SK-N-SH treated with all-trans-retinoic acid at 6 μM for 48 hours (cell line): ENCODE measurements around the gene STARD9.

Source experiments
- ATAC-seq: fragments of 200-7000 bp; cut with Tn5 transposase; 3 replicates; pipeline ENCODE4 v1.9.1; 2020; ENCODE audit warnings: mild to moderate bottlenecking, moderate library complexity
- ARNTL ChIP-seq: fragments of 450-650 bp; formaldehyde crosslinking; IDR thresholded peaks from 2 replicates; pipeline ENCODE4 v1.5.0; 2020; ENCODE audit warnings: low read depth, mild to moderate bottlenecking, moderate library complexity, borderline replicate concordance
- BACH2 ChIP-seq: fragments of 250-450 bp; sonication (Bioruptor Pico); IDR thresholded peaks from 2 replicates; pipeline ENCODE4 v1.9.0; 2021; ENCODE audit warnings: mild to moderate bottlenecking, borderline replicate concordance
- CREB5 ChIP-seq: fragments of 250-450 bp; sonication (Bioruptor Pico); IDR thresholded peaks from 2 replicates; pipeline ENCODE4 v1.5.1; 2020; ENCODE audit warnings: low read depth, mild to moderate bottlenecking, moderate library complexity
- CSDC2 ChIP-seq: fragments of 250-450 bp; sonication (Bioruptor Pico); IDR thresholded peaks from 2 replicates; pipeline ENCODE4 v1.5.0; 2020; ENCODE audit warnings: mild to moderate bottlenecking, moderate library complexity
- ESRRG ChIP-seq: fragments of 250-450 bp; sonication (Bioruptor Pico); IDR thresholded peaks from 2 replicates; pipeline ENCODE4 v1.6.1; 2021; ENCODE audit warnings: mild to moderate bottlenecking
- GLIS3 ChIP-seq: fragments of 250-450 bp; sonication (Bioruptor Pico); IDR thresholded peaks from 2 replicates; pipeline ENCODE4 v1.5.0; 2020; ENCODE audit warnings: mild to moderate bottlenecking, moderate library complexity
- ISL1 ChIP-seq: fragments of 250-450 bp; sonication (Bioruptor Pico); IDR thresholded peaks from 2 replicates; pipeline ENCODE4 v2.1.2; 2022; ENCODE audit warnings: mild to moderate bottlenecking, moderate library complexity
- OSR1 ChIP-seq: fragments of 250-450 bp; sonication (Bioruptor Pico); IDR thresholded peaks from 2 replicates; pipeline ENCODE4 v1.8.0; 2022; ENCODE audit warnings: moderate library complexity, mild to moderate bottlenecking, inconsistent platforms
- RARB ChIP-seq: fragments of 250-450 bp; sonication (Bioruptor Pico); IDR thresholded peaks from 2 replicates; pipeline ENCODE4 v1.8.0; 2021; ENCODE audit warnings: mild to moderate bottlenecking, moderate library complexity
- SNAI2 ChIP-seq: fragments of 250-450 bp; sonication (Bioruptor Pico); IDR thresholded peaks from 2 replicates; pipeline ENCODE4 v1.5.0; 2020; ENCODE audit warnings: mild to moderate bottlenecking, moderate library complexity
- TCF4 ChIP-seq: fragments of 250-450 bp; sonication (Bioruptor Pico); IDR thresholded peaks from 2 replicates; pipeline ENCODE4 v1.8.0; 2021; ENCODE audit warnings: mild to moderate bottlenecking, moderate library complexity, borderline replicate concordance
- TSHZ2 ChIP-seq: fragments of 250-450 bp; sonication (Bioruptor Pico); IDR thresholded peaks from 2 replicates; pipeline ENCODE4 v1.5.0; 2020; ENCODE audit warnings: mild to moderate bottlenecking, moderate library complexity
- ZFP3 ChIP-seq: fragments of 250-450 bp; sonication (Bioruptor Pico); IDR thresholded peaks from 2 replicates; pipeline ENCODE4 v1.5.0; 2020; ENCODE audit warnings: mild to moderate bottlenecking, moderate library complexity
- ZFP30 ChIP-seq: fragments of 450-650 bp; formaldehyde crosslinking; IDR thresholded peaks from 2 replicates; pipeline ENCODE4 v1.5.0; 2022; ENCODE audit warnings: mild to moderate bottlenecking, moderate library complexity
- ZNF70 ChIP-seq: fragments of 450-650 bp; formaldehyde crosslinking; IDR thresholded peaks from 2 replicates; pipeline ENCODE4 v1.5.0; 2020; ENCODE audit warnings: mild to moderate bottlenecking, moderate library complexity
- ZNF8 ChIP-seq: fragments of 450-650 bp; formaldehyde crosslinking; IDR thresholded peaks from 2 replicates; pipeline ENCODE4 v1.5.0; 2020; ENCODE audit warnings: mild to moderate bottlenecking, moderate library complexity
- TF ChIP-seq, protein P1 (sequence below): fragments of 250-450 bp; sonication (Bioruptor Pico); IDR thresholded peaks from 2 replicates; pipeline ENCODE4 v1.5.1; 2021; ENCODE audit warnings: mild to moderate bottlenecking, moderate library complexity
- TF ChIP-seq, protein P2 (sequence below): fragments of 250-450 bp; sonication (Bioruptor Pico); IDR thresholded peaks from 2 replicates; pipeline ENCODE4 v1.8.0; 2020; ENCODE audit warnings: mild to moderate bottlenecking, moderate library complexity, borderline replicate concordance

The STARD9 gene

DNA sequence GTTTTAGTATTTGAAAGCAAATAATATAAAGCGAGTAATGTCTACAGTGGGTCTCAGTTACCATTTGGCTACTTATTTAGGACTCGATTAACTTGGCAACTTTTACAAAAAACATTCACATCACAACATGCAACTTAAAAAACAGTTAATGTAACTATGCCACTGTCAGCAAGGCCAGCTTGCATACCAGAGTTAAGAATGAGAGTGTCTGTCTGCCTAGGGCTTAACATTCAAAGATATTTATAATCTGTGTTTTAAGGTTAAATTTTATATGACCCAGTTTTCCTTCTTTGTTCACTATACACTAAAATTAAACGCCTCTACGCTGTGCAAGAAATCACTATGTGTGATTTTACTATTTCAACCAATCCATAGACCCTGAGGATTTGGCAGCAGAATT lies 166.7 kb downstream of the STARD9 start:
- TF ChIP-seq SNAI2 (CRISPR knock-in tag) (no peak), TCF4 (CRISPR knock-in tag) (no peak), ESRRG (no peak), CREB5 (CRISPR knock-in tag) (no peak), TSHZ2 (no peak), GLIS3 (no peak)
- TF ChIP-seq, protein P1, sequence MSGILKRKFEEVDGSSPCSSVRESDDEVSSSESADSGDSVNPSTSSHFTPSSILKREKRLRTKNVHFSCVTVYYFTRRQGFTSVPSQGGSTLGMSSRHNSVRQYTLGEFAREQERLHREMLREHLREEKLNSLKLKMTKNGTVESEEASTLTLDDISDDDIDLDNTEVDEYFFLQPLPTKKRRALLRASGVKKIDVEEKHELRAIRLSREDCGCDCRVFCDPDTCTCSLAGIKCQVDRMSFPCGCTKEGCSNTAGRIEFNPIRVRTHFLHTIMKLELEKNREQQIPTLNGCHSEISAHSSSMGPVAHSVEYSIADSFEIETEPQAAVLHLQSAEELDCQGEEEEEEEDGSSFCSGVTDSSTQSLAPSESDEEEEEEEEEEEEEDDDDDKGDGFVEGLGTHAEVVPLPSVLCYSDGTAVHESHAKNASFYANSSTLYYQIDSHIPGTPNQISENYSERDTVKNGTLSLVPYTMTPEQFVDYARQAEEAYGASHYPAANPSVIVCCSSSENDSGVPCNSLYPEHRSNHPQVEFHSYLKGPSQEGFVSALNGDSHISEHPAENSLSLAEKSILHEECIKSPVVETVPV (CRISPR knock-in tag), result no peak
- ATAC-seq, result peak; percentile 58

DNA sequence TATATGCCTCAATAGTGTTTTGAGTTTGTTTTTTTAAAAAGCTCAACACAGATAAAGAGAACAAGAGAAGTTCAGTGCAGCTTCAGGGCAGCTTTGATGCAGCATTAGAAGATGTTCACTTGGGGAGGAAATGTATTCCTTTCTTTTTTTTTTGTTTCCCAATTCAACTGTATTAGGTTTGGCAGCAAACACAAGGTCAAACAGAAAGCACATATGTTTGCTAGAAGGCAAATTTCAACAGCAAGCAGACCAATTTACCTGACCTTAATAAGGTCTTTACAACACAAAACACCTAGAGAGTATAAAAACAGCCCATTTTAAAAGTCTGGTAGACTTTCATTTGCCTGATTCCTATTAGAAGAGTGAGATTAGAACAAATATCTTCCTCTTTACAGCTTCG lies 168.8 kb downstream of the STARD9 start:
- no peak for TF ChIP-seq SNAI2 (CRISPR knock-in tag)
- TF ChIP-seq, protein P1 (CRISPR knock-in tag), result no peak
- TF ChIP-seq, all 23 proteins: peak for 0
- ATAC-seq, result no peak

DNA sequence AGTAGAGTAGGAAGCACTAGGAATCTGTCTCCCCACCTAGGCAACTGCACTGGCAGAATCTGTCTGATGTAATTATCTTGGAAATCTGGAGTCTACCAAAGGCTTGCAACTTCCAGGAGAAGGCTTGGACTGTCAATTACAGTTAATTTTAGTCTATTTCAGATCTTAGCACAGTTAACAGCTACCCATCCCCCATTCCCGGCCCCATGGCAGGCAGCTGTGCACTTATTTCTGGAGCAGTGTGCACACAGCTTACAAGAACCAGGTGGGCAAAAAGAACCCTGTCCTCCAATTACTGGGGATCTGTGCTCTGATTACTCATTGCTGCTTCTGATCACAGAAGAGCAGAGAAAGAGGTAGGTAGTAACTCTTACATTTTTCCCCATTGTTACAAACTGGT lies 173.9 kb downstream of the STARD9 start:
- TF ChIP-seq CREB5 (CRISPR knock-in tag) (no peak), ESRRG (no peak), GLIS3 (no peak), CSDC2 (CRISPR knock-in tag) (no peak), OSR1 (CRISPR knock-in tag) (no peak), SNAI2 (CRISPR knock-in tag) (no peak), ZNF8 (no peak), ZNF70 (CRISPR knock-in tag) (no peak), TCF4 (CRISPR knock-in tag) (no peak), ZFP30 (CRISPR knock-in tag) (no peak), BACH2 (CRISPR knock-in tag) (no peak), ZFP3 (CRISPR knock-in tag) (no peak)
- TF ChIP-seq, protein P1 (CRISPR knock-in tag), result no peak
- TF ChIP-seq, protein P2, sequence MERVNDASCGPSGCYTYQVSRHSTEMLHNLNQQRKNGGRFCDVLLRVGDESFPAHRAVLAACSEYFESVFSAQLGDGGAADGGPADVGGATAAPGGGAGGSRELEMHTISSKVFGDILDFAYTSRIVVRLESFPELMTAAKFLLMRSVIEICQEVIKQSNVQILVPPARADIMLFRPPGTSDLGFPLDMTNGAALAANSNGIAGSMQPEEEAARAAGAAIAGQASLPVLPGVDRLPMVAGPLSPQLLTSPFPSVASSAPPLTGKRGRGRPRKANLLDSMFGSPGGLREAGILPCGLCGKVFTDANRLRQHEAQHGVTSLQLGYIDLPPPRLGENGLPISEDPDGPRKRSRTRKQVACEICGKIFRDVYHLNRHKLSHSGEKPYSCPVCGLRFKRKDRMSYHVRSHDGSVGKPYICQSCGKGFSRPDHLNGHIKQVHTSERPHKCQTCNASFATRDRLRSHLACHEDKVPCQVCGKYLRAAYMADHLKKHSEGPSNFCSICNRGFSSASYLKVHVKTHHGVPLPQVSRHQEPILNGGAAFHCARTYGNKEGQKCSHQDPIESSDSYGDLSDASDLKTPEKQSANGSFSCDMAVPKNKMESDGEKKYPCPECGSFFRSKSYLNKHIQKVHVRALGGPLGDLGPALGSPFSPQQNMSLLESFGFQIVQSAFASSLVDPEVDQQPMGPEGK (CRISPR knock-in tag), result no peak
- ATAC-seq, result no peak

DNA sequence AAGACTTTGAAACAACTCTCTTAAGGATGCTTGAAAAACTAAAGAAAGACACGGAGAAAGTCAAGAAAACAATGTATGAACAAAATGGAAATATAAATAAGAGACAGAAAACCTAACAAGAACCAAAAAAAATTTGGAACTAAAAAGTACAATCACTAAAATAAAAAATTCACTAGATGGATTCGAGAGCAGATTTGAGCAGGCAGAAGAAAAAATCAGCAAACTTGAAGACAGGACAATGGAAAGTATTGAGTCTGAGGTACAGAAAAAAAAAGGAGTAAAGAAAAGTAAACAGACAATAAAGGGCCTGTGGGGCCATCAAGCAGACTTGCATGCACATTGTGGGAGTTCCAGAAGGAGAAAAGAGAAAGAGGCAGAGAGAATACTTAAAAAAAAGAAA lies 174.9 kb downstream of the STARD9 start:
- no peak for TF ChIP-seq OSR1 (CRISPR knock-in tag)
- TF ChIP-seq, protein P2 (CRISPR knock-in tag), result no peak
- peak; percentile 89 for TF ChIP-seq ZFP30 (CRISPR knock-in tag)
- no peak for TF ChIP-seq ZNF70 (CRISPR knock-in tag)
- TF ChIP-seq ISL1 (CRISPR knock-in tag), result no peak
- no peak for TF ChIP-seq RARB (CRISPR knock-in tag)
- TF ChIP-seq ARNTL, result no peak
- TF ChIP-seq CSDC2 (CRISPR knock-in tag), result no peak
- TF ChIP-seq, all 23 proteins: peak for 1
- ATAC-seq, result no peak
